Measurements from ENCODE around the gene CUBN.

Gene CUBN

GRCh38 chr10:16905320-16905719 lies 224.3 kb downstream of the CUBN start:
- no peak for ATAC-seq

DNA sequence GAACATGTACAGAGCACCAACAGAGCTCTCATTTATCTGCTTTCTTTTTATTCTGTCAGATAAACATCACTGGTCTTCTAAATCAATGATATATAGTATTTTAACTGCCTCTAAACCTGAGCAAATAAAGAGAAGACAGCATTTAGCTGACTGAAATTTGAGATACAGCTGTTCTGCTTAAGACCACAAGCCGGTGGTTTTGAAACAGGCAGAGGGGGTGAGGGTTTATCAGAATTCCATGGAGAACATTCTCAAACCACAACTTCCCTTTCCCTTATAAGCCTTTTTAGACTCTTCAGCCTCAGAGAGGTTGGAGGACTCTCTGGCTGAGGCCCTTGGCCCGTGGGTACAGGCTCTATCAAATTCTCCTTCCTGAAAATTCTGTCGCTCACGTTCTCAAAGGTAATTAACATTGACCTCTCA lies 225.0 kb downstream of the CUBN start:
- no peak for ATAC-seq

DNA sequence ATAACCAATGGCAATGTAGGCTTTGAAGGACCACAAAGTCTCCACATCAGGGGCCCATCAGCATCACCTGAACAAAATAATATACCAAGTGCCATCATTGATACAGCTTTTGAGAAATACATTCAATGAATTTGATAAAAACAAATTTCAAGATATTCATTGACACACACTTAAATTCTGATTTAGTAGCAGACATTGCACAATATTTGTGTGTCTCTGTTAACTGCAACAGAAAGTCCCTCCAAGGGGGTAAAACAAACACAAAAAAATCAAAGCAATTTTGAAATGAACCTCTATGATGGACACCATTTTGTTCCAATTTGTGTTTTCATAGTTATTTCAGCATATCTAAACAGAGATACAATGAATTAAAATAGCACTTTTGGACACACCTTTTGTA lies 225.6 kb downstream of the CUBN start:
- no peak for ATAC-seq

GRCh38 chr10:16902606-16903005 lies 227.0 kb downstream of the CUBN start:
- no peak for ATAC-seq

DNA sequence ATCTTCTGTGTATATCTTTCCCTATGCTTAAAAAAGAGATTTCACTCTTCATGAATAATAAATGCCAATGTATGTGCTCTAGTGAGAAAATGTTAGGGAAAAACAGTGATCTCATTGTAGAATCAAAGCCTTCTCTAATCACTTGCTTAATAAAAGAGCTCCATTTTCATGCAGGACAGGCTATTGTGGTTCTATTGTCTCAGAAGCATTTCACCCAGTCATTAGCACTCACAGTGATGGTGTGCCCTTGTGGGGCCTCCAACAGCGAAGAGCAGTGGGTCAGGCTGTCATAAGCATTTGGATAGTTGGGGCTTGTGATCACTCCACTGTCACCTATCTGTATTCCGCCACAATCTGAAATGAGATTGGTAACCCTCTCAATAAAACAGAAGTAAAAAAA lies 228.5 kb downstream of the CUBN start:
- no peak for ATAC-seq

GRCh38 chr10:16896993-16897392 lies 232.6 kb downstream of the CUBN start:
- no peak for ATAC-seq

DNA sequence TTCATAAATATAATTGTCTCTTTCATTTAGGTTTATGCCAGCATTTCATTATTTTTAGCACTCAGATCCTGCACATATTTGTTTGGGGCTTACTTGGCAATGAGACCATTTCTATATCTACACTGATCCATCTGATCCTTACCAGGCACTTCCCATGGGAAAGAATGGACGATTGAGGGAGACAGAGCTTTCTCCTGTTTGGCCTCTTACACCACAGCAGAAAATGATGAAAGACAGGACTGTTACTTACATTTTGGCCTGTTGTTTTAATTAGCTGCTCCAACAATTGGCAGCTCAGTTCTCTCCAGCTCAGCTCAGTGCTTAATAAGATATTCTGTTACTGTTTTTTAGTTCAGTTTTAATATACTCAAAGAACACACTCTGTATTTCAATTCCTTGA lies 234.8 kb downstream of the CUBN start:
- no peak for ATAC-seq

GRCh38 chr10:16893664-16894063 lies 235.9 kb downstream of the CUBN start:
- ATAC-seq, result no peak

GRCh38 chr10:16891375-16892313 lies 238.0 kb downstream of the CUBN start:
- ATAC-seq, result peak; percentile 82 to 87

GRCh38 chr10:16890691-16891090 lies 238.9 kb downstream of the CUBN start:
- no peak for ATAC-seq

- no peak for ATAC-seq
Observed at GRCh38 chr10:16887565-16887964, 242.0 kb downstream of the CUBN start.

DNA sequence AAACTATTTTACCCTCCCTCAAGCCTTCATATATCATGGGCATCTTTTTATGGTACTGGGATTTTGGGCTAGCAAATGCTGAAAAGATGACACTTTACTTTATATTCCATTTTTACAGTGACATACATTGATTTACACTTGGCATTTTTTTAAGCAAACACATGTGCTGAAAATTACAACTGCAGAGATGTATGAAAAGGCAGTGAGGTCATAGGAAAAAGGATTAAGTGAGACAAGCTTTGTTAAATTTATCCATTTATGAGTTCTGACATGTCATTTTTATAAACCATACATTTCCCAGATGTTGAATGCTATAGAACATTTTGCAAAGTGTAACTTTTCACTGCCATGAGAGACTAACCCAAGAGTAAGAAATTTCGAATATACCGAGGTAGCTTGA lies 243.6 kb downstream of the CUBN start:
- ATAC-seq, result no peak

DNA sequence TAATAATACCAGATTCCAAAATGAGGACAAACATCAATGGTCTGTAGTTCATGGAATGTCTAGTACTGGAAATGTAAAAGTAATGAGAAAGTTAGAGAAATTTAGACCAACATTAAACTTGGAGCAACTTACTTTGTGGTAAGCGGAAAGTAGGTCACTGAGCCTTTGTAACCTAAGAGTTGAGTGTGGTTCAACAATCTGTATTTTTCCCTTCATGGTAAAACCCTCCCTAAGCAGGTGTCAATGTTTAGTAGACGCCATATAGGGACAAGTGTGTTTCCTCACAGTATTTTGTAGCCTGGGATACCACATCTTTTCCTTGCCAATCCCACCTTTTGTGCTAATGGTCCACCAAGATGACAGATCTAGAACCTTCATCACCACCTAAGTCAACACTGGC lies 245.1 kb downstream of the CUBN start:
- ATAC-seq, result no peak

DNA sequence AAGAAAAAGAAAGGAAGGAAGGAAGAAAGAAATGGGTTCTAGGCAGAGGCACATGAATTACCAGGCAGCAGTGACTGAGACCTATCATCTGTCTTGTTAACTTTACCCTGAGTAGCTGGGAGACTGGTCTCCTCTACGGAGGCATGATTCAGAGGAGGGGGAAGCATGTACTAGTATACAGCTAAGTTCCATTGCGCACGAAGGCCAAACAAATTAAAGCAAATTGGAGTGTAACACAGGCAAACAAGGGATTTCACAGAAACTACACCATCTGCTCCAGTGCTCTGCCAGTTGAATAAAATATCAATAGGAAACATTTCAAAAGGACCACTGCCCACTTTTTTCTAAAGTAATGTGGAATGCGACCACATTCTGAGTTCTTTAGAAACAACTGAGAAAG lies 246.5 kb downstream of the CUBN start:
- ATAC-seq, result no peak

DNA sequence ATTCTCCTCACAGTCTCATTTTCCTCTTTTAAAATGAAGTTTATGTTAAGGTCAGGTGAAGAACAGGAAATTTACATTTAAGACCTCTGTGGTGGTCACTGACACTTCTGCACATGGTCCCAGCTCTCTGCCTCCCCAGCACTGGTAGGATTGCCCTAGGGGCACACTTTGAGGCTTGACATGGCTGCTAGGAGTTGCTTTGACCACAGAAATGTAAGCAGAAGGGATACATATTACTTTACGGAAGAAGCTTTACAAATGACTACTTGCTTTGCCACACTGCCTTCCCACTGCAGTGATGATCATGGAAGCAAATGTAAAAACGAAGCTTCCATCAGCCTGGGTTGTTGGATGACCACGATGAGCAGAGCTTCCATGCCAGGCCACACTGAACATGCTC lies 259.3 kb downstream of the CUBN start:
- no peak for ATAC-seq

- ATAC-seq, result no peak
Observed at GRCh38 chr10:16867990-16868389, 261.6 kb downstream of the CUBN start.

DNA sequence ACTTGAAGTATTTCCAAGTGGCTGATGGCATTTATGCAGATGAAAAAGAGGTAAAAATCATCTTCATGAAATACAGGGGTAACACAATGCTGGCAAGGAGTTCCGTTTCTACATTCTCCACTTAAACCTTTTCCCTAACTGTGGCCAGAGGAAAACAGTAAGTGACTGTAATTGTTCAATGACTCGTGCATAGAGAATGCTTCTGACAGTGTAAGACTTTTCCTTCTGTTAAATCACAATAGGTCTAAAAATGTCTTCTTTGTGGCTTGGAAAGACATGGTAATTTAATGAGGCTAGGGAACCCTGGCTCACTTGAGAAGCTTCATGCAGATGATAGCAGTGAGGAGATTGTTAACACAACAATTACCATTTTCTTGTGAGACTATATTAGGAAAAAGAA lies 262.1 kb downstream of the CUBN start:
- no peak for ATAC-seq

DNA sequence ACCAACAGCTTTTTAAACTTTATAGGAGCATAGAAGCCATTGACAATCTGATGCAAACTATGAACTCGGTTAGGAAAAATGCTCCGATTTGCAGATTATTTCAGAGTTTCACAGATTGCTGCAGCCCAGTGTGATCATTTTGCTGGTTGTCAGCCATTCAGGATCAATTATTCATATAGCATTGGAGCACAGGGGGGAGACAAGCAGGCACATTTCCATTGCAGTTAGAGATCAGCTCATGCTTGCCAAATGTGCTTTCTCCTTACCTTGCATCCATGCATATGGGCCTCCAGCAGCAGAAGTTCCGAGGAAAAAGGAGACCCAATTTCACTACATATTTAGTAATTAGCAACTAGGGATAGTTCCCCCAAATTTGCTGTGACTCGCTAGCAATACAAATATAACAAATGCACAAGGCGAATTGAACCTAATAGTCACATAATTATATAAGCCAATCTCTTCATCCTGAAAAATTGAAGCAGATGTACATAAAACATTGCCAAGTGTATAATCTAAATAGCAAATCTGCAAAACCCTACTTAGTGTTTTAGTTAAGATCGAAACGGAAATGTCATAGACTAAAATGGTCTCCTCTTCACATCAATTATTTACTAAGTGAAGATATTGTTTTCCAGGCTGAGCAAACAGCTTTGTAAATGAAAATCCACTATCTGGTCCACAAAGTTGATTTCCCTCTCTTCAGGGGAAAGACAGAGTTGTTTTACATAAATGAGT lies 262.9 kb downstream of the CUBN start:
- no peak for ATAC-seq

DNA sequence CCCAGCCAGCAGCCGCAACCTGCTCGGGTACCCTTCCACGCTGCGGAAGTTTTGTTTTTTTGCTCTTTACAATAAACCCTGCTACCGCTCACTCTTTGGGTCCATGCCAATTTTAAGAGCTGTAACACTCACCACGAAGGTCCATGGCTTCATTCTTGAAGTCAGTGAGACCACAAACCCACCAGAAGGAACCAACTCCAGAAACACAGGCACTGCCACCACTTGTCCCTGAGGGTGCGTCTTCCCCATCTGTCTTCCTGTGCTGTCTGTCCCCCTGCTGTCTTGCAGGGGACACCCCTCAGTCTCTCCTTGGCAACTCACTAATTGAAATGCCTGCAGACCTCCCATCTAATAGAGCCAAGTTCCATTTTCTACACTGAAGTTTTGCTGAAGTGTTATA lies 263.8 kb downstream of the CUBN start:
- ATAC-seq, result no peak

GRCh38 chr10:16863766-16864165 lies 265.8 kb downstream of the CUBN start:
- no peak for ATAC-seq

- ATAC-seq, result no peak
Observed at GRCh38 chr10:16857419-16857818, 272.2 kb downstream of the CUBN start.

DNA sequence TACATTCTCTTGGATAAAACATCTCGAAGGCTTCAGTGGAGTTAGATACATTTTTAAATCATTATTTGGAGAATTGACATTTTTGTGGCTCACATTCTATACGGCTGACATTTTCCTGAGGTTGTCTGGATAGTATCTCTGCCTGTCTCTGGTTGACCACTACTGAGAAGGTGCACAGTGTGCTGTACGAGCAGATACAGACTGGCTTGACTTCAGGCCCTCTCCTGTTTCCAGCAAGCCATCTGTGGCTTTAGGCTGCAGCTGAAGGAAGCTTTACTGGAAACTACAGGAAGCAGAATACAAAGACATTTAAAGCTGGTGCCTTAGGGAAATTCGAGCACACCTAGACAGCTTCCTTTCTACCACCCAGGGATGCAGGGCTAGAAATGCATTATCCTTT lies 273.0 kb downstream of the CUBN start:
- ATAC-seq, result no peak

GRCh38 chr10:16856092-16856491 lies 273.5 kb downstream of the CUBN start:
- no peak for ATAC-seq

DNA sequence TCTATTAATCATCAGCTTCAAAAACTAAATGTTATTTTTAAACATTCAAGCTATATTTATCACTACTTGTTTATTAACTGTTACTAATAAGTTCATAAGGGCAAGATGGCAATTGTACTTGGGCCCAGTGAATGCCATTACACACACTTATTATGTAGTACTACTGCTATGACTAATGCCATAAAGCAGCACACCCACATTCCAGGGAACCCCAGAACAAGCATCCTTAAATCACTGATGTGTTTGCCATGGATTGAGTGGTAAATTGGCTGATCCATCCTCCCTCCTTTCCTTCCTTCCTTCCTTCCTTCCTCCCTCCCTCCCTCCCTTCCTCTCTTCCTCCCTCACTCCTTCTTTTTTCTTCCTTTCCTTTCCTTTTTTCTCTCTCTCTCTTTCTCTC lies 275.0 kb downstream of the CUBN start:
- no peak for ATAC-seq

Data from activated CD4-positive, CD25-positive, alpha-beta regulatory T cell treated with anti-CD3 and anti-CD28 coated beads, Interleukin-2, amount 50 U/mL, for 24 hours (primary cell).